Lower lobe of right lung (tissue), 2 donors: ENCODE results near the gene HOOK2. TPM values are rescaled to one million over a fixed set of nuclear protein-coding genes. Genes with fewer than 3 reads are reported as not detected.

Experiments used
- ATAC-seq, 2 donors: fragments of 200-7000 bp; cut with Tn5 transposase; one replicate each; pipeline ENCODE4 v1.9.1; 2020 to 2022; ENCODE audit warnings: mild to moderate bottlenecking in 2 of 2, moderate library complexity in 2 of 2
- DNase-seq: peaks from one replicate; pipeline ENCODE4 v3.0.0-alpha.2; 2020
- H3K27ac ChIP-seq: fragments of 200-600 bp; one replicate; pipeline ENCODE4 v1.8.0; 2022
- H3K27me3 ChIP-seq: fragments of 200-600 bp; one replicate; pipeline ENCODE4 v1.8.0; 2022; ENCODE audit warnings: low read depth
- H3K36me3 ChIP-seq: fragments of 200-600 bp; one replicate; pipeline ENCODE4 v1.8.0; 2022; ENCODE audit warnings: mild to moderate bottlenecking
- H3K4me1 ChIP-seq: fragments of 200-600 bp; one replicate; pipeline ENCODE4 v1.8.0; 2022
- H3K4me3 ChIP-seq: fragments of 200-600 bp; one replicate; pipeline ENCODE4 v1.8.0; 2022; ENCODE audit warnings: mild to moderate bottlenecking
- H3K9me3 ChIP-seq: fragments of 200-600 bp; one replicate; pipeline ENCODE4 v1.8.0; 2022
- CTCF ChIP-seq: fragments of 200-600 bp; IDR thresholded peaks from one replicate; pipeline ENCODE4 v1.8.0; 2022; ENCODE audit warnings: antibody characterized with exemption, mild to moderate bottlenecking
- intact Hi-C: fragments of 100-400 bp; cut with DNase I; formaldehyde crosslinking; loops from one replicate; pipeline ENCODE4 v1.11.0; 2022
- total RNA-seq: library from RNA; stranded (reverse); fragmentation: NEBNext Ultra II Directional; extraction: Animal tissue kit (Norgen Biotek cat#: 25700); gene quantifications from one replicate; pipeline ENCODE4 v1.2.1, GENCODE V29; 2021
- donor health status: DM: no; HTN: yes; CAD: no; lungs with severe emphysema.

HOOK2 gene
- total RNA-seq, 1 donor from 2014 or later = 57.5 TPM

- Histone ChIP-seq H3K27ac (no peak overlapping the region), H3K9me3 (peaks cover 4% of the 10 kb centered on the region), H3K36me3 (peaks cover 32% of the 10 kb centered on the region), H3K27me3 (peaks cover 21% of the 10 kb centered on the region), H3K4me3 (no peak overlapping the region), H3K4me1 (peaks cover 6% of the 10 kb centered on the region)
- ATAC-seq (no peak), DNase-seq (no peak)
- intact Hi-C loops = no loop called here
- no peak for TF ChIP-seq CTCF
Observed at GRCh38 chr19:12749938-12750521, 25.3 kb downstream of the HOOK2 start.

GRCh38 chr19:12748489-12748888 is 26.9 kb downstream of the HOOK2 start:
- no peak for DNase-seq
- no peak overlapping the region for H3K4me3 ChIP-seq
- peaks cover 41% of the 10 kb centered on the region for H3K36me3 ChIP-seq
- no peak for TF ChIP-seq CTCF
- peaks cover 6% of the 10 kb centered on the region for H3K4me1 ChIP-seq
- no peak for ATAC-seq
- peaks cover 21% of the 10 kb centered on the region for H3K27me3 ChIP-seq
- intact Hi-C loops = no loop called here
- H3K27ac ChIP-seq = no peak overlapping the region
- H3K9me3 ChIP-seq = peaks cover 4% of the 10 kb centered on the region

GRCh38 chr19:12745166-12745897 is 30.0 kb downstream of the HOOK2 start:
- H3K9me3 ChIP-seq = peaks cover 4% of the 10 kb centered on the region
- H3K4me1 ChIP-seq = peaks cover 6% of the 10 kb centered on the region
- H3K36me3 ChIP-seq = peaks cover 70% of the 10 kb centered on the region

GRCh38 chr19:12737835-12738351 is 37.5 kb downstream of the HOOK2 start:
- Histone ChIP-seq H3K4me1 (peaks cover 31% of the 10 kb centered on the region), H3K9me3 (no peaks in the 10 kb centered on the region), H3K4me3 (peak overlapping the region; percentile 93), H3K27ac (peak overlapping the region; percentile 97), H3K36me3 (peaks cover 41% of the 10 kb centered on the region), H3K27me3 (no peaks in the 10 kb centered on the region)
- ATAC-seq = no peak
- DNase-seq = no peak
- intact Hi-C loops = no loop called here
- TF ChIP-seq CTCF = no peak

More at GRCh38 chr19:12745166-12745897, 30.0 kb downstream of the HOOK2 start:
- no peak for TF ChIP-seq CTCF
- H3K27ac ChIP-seq = no peak overlapping the region
- DNase-seq = no peak
- peak in 1 of 2 donors; percentile 12 for ATAC-seq
- H3K4me3 ChIP-seq = no peak overlapping the region
- intact Hi-C loops = no loop called here
- peaks cover 12% of the 10 kb centered on the region for H3K27me3 ChIP-seq

GRCh38 chr19:12736995-12737834 is 38.1 kb downstream of the HOOK2 start, which contains the start of gene GET3:
Gene GET3 (plus strand): TSS chr19:12737497. CDS start chr19:12737506, 9 bp downstream.
- intact Hi-C loops = no loop called here

More at GRCh38 chr19:12736995-12737834, 38.1 kb downstream of the HOOK2 start, which contains the start of gene GET3:
- no peaks in the 10 kb centered on the region for H3K27me3 ChIP-seq
- H3K9me3 ChIP-seq = no peaks in the 10 kb centered on the region
- no peak for TF ChIP-seq CTCF
- peak within 1 kb of the TSS; percentile 97 for H3K27ac ChIP-seq
- peaks cover 40% of the 10 kb centered on the region for H3K36me3 ChIP-seq
- ATAC-seq = peak; percentile 93
- peak within 1 kb of the TSS; percentile 93 for H3K4me3 ChIP-seq
- peak; percentile 89 for DNase-seq
- peaks cover 38% of the 10 kb centered on the region for H3K4me1 ChIP-seq
